HG02610 (cell line): Measurements from ENCODE around the gene KHDC1.
"Not testable (repeated sequence)": the region's sequence is repeated elsewhere in the genome, so short reads cannot be mapped to it uniquely, and the experiment has no call there.

ENCODE experiments used
- ATAC-seq: cut with Tn5 transposase; IDR thresholded peaks from one replicate; pipeline ENCODE4 v1.9.1; 2021; ENCODE audit warnings: mild to moderate bottlenecking, moderate library complexity; ENCODE audit not compliant: unreplicated experiment

The KHDC1 gene, protein sequence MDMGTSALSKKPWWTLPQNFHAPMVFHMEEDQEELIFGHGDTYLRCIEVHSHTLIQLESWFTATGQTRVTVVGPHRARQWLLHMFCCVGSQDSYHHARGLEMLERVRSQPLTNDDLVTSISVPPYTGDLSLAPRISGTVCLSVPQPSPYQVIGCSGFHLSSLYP

DNA sequence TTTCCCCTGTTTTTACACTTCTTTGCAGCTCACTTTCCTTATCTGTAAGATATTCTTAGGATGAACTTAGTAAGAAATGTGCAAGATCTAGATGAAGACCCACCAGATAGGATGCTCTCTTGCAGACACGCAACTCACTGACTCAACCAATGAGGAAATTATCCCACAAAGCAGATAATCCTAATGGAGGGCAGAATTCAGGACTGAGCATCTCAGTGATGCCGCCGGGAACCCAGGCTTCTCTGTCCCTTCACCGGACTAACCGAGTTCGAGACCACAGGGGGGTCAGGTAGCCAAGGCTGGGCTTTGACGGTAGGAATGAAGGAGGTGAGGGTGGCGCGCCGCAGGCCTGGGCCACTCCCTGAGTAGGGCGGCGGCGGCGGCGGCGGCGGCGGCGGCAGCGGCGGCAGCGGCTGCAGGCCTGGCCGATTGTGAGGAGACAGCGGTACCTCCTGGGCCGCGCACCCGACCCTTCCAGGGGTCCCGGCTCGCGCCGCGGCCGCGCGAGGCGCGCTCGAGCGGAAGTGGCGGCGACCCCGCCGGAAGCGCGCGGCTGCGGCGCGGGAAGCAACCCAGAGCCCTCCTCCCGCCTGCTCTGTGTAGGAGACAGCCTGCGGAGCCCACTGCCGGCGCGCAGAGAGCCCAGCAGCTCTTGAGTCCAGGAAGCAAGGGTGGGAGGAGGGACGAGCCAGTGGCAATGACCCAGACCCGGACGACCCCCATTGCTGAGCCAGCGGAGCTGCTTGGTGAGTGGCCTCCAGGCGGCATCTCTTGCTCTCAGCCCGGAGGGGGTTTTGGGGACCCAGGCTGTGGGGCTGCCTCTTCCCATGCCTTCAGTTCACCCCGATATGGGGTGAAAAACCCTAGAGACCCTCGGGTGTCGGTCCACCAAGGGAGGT, at the start of gene KHDC1:
Gene KHDC1 (minus strand): TSS at position 526 of the 899 bp plus-strand sequence. CDS start 20,679 bp downstream, outside the sequence.
- peak; percentile 93 for ATAC-seq

DNA sequence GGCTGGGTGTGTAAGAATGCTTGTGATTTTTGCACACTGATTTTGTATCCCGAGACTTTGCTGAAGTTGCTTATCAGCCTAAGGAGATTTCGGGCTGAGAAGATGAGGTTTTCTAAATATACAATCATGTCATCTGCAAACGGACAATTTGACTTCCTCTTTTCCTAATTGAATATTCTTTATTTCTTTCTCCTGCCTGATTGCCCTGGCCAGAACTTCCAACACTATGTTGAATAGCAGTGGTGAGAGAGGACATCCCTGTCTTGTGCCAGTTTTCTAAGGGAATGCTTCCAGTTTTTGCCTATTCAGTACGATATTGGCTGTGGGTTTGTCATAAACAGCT, 47.5 kb upstream of the KHDC1 start:
- ATAC-seq, result not testable (repeated sequence)

DNA sequence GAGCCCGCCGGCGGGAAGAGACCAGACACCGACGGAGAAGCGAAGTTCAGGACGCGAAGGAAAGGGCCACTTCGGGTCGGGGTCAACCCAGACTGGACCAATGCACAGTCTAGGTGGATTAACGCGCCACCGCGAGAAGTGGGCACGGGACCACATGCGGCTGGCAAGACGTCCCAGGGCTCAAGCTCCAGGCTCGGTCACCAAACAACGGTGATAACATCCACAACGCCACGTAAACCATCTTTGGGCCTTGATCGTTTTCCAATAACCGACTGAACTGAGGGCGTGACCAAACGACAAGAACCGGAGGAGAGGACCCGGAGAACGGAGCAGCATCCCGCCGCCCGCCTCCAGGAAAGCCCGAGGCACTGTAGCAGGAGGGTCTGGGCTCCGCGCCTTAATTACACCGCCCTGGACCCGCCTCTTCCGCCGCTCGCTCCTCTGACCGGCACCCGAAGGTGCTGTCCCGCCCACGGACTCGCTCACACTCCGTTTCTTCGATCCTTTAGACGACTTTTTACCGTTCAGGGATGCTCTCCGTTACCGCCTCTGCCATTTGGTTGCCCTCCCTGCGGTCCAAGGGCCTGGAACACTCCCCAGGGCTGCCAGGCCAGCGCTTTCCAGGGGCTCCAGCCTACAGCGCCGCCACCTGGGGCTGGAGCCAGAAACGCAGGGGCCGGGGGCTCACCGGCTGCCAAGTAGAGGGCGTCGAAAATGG, 46.9 kb upstream of the KHDC1 start:
- peak; percentile 99 for ATAC-seq

DNA sequence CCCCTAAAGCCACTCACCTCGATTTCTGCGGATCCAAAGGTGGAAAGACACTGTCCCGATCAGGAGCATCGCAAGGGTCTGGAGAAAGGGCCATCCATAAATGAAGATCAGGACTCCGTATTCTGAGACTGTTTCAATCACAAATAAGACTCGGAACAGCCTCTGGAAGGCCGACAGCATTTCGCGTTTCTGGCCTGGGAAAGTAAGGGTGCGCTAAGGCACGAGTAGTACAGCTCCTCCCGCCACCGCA, 46.5 kb upstream of the KHDC1 start:
- no peak for ATAC-seq

DNA sequence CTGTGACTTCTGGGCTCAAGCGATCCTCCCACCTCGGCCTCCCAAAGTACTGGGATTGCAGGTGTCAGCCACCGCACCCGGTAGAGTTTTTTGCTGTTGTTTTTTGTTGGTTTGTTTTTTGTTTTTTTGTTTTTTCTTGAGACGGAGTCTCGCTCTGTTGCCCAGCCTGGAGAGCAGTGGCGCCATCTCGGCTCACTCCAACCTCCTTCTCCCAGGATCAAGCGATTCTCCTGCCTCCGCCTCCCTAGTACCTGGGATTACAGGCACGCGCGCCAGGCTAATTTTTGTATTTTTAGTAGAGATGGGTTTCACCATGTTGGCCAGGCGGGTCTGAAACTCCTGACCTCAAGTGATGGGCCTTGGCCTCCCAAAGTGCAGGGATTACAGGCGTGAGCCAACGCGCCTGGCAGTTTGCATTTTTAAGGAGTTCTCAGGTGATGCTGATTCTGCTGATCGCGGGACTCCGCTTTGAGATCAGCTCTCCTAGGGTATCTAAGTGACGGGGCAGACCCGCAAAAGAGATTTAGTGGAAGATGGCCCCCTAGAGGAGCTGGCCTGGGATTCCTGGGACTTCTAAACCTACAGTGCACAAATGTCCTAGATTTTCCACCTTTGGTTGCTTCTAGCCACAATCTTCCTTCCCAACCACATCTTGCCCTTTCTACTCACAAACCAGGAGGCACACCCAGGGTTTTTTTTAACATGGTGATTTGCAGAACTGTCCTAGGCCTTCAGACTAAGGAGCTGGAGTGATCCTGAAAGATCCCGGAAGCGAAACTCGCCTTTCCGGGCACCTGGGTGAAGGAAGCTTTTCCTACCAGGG, 45.9 kb upstream of the KHDC1 start:
- no peak for ATAC-seq

DNA sequence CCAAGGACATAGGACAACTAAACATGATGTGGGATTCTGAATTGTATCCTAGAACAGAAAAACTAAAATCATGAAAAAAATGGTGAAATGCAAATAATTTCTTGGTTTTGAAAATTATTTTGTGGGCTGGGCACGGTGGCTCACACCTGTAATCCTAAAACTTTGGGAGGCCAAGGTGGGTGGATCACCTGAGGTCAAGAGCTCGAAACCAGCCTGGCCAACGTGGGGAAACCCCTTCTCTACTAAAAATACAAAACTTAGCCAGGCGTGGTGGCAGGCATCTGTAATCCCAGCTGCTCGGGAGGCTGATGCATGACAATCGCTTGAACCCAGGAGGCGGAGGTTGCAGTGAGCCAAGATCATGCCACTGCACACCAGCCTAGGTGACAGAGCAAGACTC, 40.8 kb upstream of the KHDC1 start:
- not testable (repeated sequence) for ATAC-seq

DNA sequence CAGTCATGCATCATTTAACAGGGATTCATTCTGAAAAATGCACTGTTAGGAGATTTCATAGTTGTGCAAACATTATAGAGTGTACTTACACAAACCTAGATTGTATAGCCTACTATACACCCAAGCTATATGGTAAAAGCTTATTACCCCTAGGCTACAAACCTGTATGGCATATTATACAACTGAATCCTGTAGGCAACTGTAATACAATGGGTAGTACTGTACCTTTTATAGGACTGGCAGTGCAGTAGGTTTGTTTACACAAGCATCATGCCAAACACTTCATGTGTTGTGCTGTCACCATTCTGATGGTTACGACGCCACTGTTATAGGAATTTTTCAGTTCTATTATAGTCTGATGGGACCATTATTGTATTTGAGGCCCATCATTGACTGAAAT, 39.3 kb upstream of the KHDC1 start:
- ATAC-seq, result no peak

DNA sequence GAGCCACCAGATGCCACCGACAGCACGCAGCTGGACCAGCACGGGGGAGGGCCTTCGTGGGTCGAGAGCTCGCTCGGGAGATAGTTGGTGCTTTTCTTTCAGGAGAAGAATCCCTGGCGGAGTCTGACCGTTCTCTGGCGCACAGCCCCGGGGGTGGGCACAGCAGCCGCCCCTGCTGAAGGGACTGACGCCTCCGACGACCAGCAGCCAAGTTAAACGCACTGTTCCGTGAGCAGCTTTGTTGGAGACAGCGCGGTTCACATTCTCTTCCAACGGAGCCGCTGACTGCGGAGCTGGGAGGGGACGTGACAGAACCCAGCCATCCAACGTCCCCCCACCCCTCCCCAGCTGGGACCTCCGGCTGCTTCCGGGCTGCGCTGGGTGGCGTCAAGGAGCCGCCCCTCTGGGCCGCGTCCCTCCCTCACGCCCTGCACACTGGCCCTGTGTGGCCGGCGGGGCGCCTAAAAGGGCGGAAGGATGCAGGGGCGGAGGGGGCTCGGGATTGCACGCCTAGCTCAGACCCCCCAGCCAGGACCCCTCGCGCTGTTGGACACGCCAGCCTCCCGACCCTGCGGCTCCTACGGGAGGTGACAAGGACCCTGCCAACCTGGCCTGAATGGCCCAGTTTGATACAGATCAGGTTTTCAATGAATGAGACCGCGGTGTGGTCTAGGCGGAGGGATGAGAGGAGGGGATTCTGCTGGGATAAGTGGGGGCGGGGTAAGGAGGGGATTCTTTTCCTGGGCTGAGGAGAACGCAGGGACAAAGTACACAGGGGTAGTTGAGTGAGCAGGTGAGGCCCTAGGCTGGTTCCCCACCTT, 36.4 kb upstream of the KHDC1 start:
- no peak for ATAC-seq

DNA sequence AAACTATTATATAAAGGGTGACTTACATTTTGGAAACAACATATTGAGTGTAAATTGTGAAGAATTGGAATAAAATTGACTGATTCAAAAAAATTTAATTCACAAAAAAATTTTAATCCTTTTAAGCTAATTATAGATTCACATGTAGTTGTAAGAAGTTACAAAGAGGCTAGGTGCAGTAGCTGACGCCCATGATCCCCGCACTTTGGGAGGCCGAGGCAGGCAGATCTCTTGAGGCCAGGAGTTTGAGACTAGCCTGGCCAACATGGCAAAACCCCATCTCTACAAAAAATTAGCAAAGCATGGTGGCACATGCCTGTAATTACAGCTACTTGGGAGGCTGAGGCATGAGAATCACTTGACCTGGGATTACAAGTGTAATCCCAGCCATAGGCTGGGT, 30.3 kb upstream of the KHDC1 start:
- ATAC-seq, result no peak

DNA sequence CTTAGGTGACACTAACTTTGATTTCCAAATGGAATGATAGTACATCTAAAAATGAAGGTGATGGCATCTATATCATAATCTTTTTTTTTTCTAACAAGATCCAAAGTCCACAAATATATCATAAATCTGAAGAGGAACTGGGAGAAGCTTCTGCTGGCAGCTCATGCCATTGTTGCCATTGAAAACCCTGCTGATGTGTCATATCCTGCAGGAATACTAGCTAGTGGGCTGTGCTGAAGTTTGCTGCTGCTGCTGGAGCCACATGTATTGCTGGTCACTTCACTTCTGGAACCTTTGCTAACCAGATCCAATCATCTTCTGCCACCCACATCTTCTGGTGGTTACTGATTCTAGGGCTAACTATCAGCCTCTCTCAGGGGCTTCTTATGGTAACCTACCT, 27.4 kb upstream of the KHDC1 start:
- ATAC-seq, result no peak

DNA sequence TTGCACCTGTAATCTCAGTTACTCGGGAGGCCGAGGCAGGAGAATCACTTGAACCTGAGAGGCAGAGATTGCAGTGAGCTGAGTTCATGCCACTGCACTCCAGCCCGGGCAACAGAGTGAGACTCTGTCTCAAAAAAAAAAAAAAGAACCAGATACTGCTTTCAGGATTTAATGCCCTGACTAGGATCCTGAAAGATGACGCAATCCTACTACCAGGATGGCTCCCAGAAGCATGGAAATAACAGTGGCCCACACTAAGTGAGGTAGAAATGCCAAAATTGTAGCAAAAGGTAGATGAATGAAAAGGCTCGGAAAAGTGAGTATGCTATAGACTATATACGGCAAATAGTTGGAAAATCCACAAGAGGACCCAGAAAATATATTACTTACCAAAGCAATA, 23.8 kb upstream of the KHDC1 start:
- no peak for ATAC-seq

DNA sequence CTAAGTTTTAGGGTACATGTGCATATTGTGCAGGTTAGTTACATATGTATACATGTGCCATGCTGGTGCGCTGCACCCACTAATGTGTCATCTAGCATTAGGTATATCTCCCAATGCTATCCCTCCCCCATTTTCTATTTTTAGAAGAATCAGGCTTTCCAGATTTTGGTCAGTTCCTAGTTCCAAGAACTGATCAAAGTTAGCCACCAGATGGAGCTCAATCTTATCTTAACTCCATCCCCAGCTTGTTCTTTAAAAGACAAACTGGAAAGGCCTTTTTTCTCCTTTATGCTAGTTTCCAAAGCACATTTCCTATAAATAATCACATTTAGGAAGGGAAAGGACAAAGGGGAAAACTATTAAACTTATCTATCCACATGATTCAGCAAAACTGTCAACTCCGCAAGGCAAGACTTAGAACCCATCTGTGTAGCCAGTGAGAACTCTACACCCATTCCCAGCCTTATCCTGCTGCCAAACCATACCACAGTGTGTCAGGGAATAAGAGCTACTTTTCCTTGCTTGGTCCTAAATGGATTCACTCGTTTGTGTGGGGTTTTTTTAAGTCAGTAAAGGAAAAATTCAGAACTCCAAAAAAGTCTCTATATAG, 22.8 kb upstream of the KHDC1 start:
- ATAC-seq, result no peak

DNA sequence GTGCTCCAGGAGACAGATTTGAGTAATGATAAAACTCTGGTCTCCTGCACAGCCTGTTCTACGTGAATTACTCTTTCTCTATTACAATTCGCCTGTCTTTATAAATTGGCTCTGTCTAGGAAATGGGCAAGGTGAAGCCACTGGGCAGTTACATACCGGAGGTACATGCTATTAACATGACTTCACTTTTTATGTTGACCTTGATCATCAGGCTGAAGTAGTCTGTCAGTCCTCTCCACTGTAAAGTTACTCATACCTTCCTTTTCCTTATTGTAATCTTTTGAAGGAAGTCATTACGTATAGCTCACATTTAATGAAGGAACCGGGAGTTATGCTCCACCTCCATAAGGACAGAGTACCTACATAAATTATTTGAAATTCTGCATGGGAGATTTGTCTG, 19.9 kb upstream of the KHDC1 start:
- no peak for ATAC-seq

DNA sequence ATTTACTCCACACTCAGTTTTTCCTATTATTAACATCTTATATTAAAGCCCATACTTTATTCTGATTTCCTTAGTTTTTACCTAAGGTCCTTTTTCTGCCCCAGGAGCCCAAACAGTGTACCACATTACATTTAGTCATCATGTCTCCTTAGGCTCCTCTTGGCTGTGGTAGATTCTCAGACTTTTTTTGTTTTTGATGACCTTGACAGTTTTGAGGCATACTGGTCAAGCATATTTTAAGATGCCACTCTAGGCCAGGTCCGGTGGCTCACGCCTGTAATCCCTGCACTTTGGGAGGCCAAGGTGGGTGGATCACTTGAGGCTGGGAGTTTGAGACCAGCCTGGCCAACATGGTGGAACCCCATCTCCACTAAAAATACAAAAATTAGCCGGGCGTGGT, 18.7 kb upstream of the KHDC1 start:
- ATAC-seq, result not testable (repeated sequence)

DNA sequence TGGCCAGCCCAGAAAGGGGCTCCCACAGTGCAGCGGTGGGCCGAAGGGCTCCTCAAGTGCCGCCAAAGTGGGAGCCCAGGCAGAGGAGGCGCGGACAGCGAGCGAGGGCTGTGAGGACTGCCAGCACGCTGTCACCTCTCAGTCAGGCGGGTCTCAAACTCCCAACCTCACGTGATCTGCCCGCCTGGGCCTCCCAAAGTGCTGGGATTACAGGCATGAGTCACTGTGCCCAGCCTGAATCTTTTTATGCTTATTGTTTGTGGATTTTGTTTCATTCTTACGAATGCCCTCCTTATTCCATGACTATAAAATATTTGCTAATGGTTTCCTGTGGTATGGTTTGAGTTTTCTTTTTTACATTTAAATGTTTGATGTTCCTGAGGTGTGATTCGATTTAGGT, 6.3 kb upstream of the KHDC1 start:
- ATAC-seq, result not testable (repeated sequence)

DNA sequence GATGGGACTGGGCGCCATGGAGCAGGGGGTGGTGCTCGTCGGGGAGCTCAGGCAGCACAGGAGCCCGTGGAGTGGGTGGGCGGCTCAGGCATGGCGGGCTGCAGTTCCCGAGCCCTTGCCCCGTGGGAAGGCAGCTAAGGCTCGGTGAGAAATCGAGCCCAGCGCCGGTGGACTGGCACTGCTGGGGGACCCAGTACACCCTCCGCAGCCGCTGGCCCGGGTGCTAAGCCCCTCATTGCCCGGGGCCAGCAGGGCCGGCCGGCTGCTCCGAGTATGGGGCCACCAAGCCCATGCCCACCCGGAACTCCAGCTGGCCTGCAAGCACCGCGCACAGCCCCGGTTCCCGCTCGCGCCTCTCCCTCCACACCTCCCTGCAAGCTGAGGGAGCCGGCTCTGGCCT, 5.9 kb upstream of the KHDC1 start:
- not testable (repeated sequence) for ATAC-seq

DNA sequence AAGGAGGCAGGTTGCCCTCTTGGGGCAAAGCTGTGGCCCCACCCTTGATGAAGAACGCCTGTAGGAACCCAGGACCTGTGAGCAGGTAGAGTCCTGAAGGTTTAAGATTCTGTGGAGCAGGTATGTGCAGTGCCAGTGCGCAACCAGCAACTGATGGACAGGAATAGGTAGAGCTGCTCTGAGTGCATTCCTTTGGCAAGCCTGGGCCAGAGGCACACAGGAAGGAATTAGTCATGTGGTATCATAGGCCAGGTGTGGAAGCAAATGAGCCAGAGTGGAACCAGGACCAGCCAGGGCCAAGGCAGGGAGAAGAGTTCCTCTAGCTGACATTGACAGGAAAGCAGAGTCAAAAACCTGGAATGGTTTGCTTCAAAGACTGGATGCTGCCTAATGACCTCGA, 1.4 kb upstream of the KHDC1 start:
- ATAC-seq, result no peak

DNA sequence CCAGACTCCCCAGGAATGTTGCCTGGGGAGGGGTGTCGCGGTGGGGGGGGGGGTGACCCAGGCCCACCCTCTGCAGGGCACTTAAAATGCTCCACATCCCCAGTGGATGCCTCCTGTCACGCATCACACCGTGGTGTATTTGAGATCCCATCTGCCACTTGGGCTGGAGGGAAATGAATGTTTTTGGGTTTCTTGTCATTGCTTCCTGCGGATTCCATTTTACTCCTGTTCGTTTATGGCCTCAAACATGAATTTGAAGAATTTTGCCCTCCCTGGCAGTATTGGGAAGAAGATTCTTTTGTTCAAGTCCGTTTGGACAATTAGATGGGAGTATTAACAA, 544 bp upstream of the KHDC1 start:
- ATAC-seq, result no peak

DNA sequence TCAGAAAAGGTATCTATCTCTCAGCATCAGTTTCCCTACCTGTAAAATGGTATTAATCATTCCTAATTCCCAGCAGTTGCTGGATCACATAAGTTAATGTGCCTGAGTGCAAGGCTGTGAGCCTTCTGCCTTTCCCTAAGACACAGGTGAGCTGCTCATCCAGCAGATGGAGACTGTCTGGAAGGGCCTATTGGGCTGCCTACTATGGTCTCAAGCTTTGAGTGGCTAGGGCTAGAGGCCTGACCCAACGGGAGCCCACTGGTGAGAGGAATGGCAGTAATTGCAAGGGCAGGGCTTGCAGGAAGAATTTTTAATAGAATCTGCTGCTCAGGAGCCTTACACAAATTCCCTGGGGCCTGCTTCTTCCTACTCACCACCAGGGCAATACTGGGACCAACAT, 4.3 kb downstream of the KHDC1 start:
- no peak for ATAC-seq

DNA sequence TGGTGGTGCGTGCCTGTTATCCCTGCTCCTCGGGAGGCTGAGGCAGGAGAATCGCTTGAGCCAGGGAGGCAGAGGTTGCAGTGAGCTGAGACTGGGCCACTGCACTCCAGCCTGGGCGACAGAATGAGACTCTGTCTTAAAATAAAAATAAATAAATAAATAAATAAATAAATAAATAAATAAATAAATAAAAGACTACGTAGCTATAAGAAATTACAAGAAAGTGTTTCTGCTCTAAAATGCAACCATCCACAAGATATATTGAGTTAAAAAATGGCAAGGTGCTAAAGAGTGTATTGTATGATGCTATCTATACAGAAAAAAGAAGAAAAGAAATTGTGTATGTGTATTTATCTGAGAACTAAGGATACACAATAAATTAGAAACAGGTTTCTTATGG, 8.7 kb downstream of the KHDC1 start:
- not testable (repeated sequence) for ATAC-seq
